Measurements from ENCODE around the gene HMG20A. TPM values are rescaled to one million over a fixed set of nuclear protein-coding genes. Genes with fewer than 3 reads are reported as not detected.

The HMG20A gene
- total and polyA plus RNA-seq, 8 donors, result 7.8 to 20.5 (median 12.9) TPM

DNA sequence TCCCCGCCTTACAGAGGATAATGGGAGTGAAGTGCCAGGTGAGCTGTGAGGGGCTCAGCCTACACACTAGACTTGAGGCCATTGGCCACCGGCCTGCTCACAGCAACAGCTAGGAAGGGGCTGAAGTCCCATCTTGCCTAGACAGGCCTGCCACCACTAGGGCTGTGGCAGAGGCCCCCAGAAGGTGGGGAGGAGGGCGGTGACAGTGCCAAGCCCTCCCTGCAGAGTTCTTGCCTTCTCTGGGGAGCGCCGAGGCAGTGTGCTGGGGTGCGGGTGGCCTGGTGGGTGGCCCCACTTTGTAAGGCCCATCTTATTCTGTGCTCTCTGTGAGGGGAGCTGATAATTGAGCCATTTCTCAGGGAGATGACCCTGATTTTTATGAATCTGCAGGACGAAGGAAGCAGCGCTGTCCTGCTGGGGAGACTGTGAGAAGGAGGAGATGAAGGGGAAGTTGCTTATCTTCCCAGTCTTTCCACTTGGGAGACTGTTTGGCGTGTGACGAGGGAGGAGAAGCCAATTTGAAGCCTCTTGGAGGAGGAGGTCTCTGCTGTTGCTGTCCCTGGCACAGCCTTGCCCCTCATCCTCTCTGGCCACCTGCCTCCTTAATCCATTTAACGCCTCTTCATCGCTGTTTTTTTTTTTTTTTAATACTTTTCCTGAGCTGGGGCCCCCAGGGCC lies 107.7 kb downstream of the HMG20A start:
- intact Hi-C loops (cut with DNase I), result no loop called here
- H3K9me3 ChIP-seq, result no peaks in the 10 kb centered on the region
- FAIRE-seq (no peak), DNase-seq (peak in 2 of 6 donors; percentile 30 to 33), ATAC-seq (no peak)
- H3K27me3 ChIP-seq, result no peaks in the 10 kb centered on the region
- no peak for TF ChIP-seq CTCF (IDR thresholded peaks at IDR 0.05)
- H3K4me1 ChIP-seq, result no peaks in the 10 kb centered on the region
- H3K27ac ChIP-seq, result no peak overlapping the region
- no peak overlapping the region for H3K4me3 ChIP-seq
- H3K36me3 ChIP-seq, result no peaks in the 10 kb centered on the region
- WGBS, 2 donors, result 93 to 97% methylated on average over 12 of the region's 12 CpGs

DNA sequence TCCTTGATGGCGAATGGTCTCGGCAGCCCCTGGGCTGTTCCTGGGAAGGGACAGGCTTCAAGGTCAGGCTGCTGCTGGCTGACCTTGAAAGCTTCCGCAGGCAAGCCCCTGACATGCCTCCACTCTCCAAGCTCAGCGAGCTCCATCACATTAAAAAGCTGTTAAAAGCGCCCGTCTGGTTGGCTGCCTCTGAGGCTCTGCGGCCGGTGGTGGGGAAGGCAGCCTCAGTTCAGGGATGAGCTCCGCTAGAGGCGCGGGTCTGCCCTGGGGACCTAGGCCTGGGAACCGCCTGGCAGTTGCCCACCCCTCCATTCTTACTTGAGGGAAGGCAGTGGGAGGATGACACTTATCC lies 108.3 kb downstream of the HMG20A start:
- no peaks in the 10 kb centered on the region for H3K9me3 ChIP-seq
- no peak overlapping the region for H3K4me3 ChIP-seq
- intact Hi-C loops (cut with DNase I), result no loop called here
- TF ChIP-seq CTCF (IDR thresholded peaks at IDR 0.05), result no peak
- no peaks in the 10 kb centered on the region for H3K36me3 ChIP-seq
- ATAC-seq (no peak), FAIRE-seq (no peak), DNase-seq (peak in 1 of 6 donors; percentile 33)
- H3K27ac ChIP-seq, result no peak overlapping the region
- no peaks in the 10 kb centered on the region for H3K4me1 ChIP-seq
- 74 to 83% methylated on average over 12 of the region's 12 CpGs for WGBS, 2 donors
- no peaks in the 10 kb centered on the region for H3K27me3 ChIP-seq

DNA sequence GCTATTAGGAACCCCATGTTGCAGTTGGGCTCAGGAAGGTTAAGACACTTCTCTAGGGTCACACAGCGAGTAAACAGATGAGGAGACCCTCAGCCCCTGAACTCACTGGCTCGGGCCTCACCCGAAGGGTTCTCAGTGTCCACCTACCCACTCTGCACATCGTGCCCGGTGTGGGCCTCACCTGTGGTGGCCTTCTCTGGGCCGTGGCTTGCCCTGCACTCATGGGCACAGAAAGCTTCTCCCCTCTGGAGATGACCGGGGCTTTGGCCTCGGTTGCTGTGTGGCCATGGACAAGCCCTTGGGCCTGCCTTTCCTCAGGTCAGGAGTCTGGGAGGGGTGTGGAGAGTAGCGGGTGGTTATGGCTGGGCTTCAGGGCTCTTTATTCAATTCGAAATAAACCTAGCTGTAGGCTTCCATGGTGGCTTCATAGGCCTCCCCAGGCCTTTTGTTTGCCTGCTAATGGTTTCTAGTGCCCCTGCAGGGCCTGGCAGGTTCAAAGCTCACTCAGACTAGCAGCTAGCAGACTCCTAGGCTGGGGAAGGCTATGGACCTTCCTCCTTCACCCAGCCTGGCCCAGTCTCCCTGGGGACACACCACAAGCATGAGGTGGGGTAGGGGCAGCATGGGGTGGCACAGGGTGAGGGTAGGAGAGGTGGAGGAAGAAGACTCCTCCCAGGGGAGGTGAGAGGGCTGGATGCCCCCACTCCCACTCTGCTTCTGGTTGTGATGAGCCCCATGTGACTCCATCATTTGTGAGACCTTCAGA lies 108.9 kb downstream of the HMG20A start:
- Histone ChIP-seq H3K36me3 (no peaks in the 10 kb centered on the region), H3K4me3 (no peak overlapping the region), H3K27ac (no peak overlapping the region), H3K27me3 (no peaks in the 10 kb centered on the region), H3K4me1 (no peaks in the 10 kb centered on the region), H3K9me3 (no peaks in the 10 kb centered on the region)
- DNase-seq (peak in 1 of 6 donors; percentile 50), FAIRE-seq (no peak), ATAC-seq (no peak)
- WGBS, 2 donors, result 91 to 96% methylated on average over 9 to 10 of the region's 10 CpGs
- TF ChIP-seq CTCF (IDR thresholded peaks at IDR 0.05), result no peak
- intact Hi-C loops (cut with DNase I), result loop anchor here in 1 of 3 donors (10.0 kb wide), 1 partner anchor 345 kb away; no protein-coding TSS in a partner anchor

GRCh38 chr15:77530576-77530975 lies 109.9 kb downstream of the HMG20A start:
- 85 to 87% methylated on average over 7 of the region's 7 CpGs for WGBS, 2 donors
- no peak for TF ChIP-seq CTCF (IDR thresholded peaks at IDR 0.05)
- Histone ChIP-seq H3K4me3 (no peak overlapping the region), H3K36me3 (no peaks in the 10 kb centered on the region), H3K27me3 (no peaks in the 10 kb centered on the region), H3K4me1 (no peaks in the 10 kb centered on the region), H3K27ac (no peak overlapping the region), H3K9me3 (no peaks in the 10 kb centered on the region)
- FAIRE-seq, result no peak
- ATAC-seq, result no peak
- peak in 1 of 6 donors; percentile 12 for DNase-seq
- intact Hi-C loops (cut with DNase I), result loop anchor here in 1 of 3 donors (10.0 kb wide), 1 partner anchor 346 kb away; no protein-coding TSS in a partner anchor
